ENCODE data around the gene ADPGK. TPM values are rescaled to one million over a fixed set of nuclear protein-coding genes. Genes with fewer than 3 reads are reported as not detected.

ADPGK gene
- total RNA-seq, 1 experiment from 2014 or later, result 54.8 TPM

DNA sequence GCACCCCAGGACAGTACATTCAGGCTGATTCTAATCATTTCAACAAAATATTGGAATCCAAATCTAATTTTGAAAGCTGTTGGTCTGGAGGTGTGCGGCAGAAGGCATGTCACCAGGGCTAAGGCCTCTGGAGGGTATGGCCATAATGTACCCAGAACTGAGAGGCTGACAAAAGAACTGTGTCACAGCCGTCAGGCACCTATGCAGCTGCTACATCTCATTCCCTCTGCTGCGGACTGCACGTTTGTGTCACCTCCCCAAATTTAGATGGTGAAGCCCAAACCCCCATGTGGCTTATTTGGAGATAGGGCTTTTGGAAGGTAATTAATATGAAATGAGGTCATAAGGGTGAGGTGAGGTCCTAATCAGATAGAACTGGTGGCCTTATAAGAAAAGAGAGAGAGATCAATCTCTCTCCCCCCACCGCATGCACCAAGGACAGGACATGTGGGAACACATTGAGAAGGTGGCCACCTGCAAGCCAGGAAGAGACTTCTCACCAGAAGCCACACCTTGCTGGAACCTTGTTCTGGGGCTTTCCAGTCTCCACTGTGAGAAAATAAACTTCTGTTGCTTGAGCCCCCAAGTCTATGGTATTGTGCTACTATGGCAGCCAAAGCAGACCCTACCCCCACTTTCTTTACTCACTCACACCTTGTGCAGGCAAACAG lies 22.8 kb downstream of the ADPGK start:
- Histone ChIP-seq H3T11ph (ENCODE audit: low read length) (no peak overlapping the region), H4K20me1 (ENCODE audit: control insufficient read depth, insufficient read depth, insufficient read length) (no peaks in the 10 kb centered on the region), H3K4me1 (ENCODE audit: insufficient read depth, low read length) (no peaks in the 10 kb centered on the region), H2AK5ac (ENCODE audit: insufficient read length, low read length) (no peak overlapping the region), H3K14ac (ENCODE audit: insufficient read depth, low read length) (no peak overlapping the region), H2BK120ac (ENCODE audit: low read depth, low read length, poor library complexity, severe bottlenecking) (no peak overlapping the region), H2BK5ac (ENCODE audit: insufficient read length, low read length) (no peak overlapping the region), H3K79me2 (ENCODE audit: insufficient read depth, low read length) (no peaks in the 10 kb centered on the region), H3K23ac (ENCODE audit: insufficient read length, low read depth, low read length) (no peak overlapping the region), H3K27me3 (ENCODE audit: insufficient read depth, low read length) (no peaks in the 10 kb centered on the region), H3K23me2 (ENCODE audit: insufficient read length, low read depth, low read length, poor library complexity, severe bottlenecking) (no peaks in the 10 kb centered on the region), H3K4me2 (ENCODE audit: insufficient read depth, insufficient read length, low read length) (no peak overlapping the region), H3K18ac (ENCODE audit: insufficient read length, low read depth, low read length) (no peak overlapping the region), H4K8ac (replicated peaks; ENCODE audit: insufficient read length, low read depth, low read length) (no peak overlapping the region), H3K4ac (ENCODE audit: low read depth, low read length) (no peak overlapping the region), H2BK12ac (ENCODE audit: insufficient read length, low read depth, low read length) (no peak overlapping the region), H2AFZ (ENCODE audit: low read length) (no peak overlapping the region), H2BK20ac (ENCODE audit: low read depth, low read length, poor library complexity, severe bottlenecking) (no peak overlapping the region), H4K91ac (ENCODE audit: insufficient read length, low read depth, low read length) (no peak overlapping the region), H3K9ac (ENCODE audit: extremely low read depth, insufficient read length, low read length) (no peak overlapping the region), H3K9me3 (ENCODE audit: control insufficient read depth, low read depth, low read length) (no peaks in the 10 kb centered on the region), H3K79me1 (ENCODE audit: insufficient read depth, low read depth, low read length, poor library complexity, severe bottlenecking) (no peaks in the 10 kb centered on the region), H3K56ac (ENCODE audit: insufficient read length, low read depth, low read length) (no peak overlapping the region), H2BK15ac (ENCODE audit: low read depth, low read length) (no peak overlapping the region), H4K5ac (ENCODE audit: insufficient read length, low read depth, low read length) (no peak overlapping the region), H3K27ac (ENCODE audit: insufficient read length, low read depth, low read length) (no peak overlapping the region)
- no peak for DNase-seq
- WGBS (ENCODE audit: extremely low coverage, insufficient read length, low lambda C conversion rate), result no CpG with 5 or more reads among the region's 5 CpGs
- no peak overlapping the region for H3K4me3 Mint-ChIP-seq
- peaks cover 11 to 74% (median 48%) of the 10 kb centered on the region in 3 experiments for H3K36me3 Mint-ChIP-seq (ENCODE audit: insufficient read depth in 1 of 3, low read depth in 3 of 3)
- TF ChIP-seq, protein P1, sequence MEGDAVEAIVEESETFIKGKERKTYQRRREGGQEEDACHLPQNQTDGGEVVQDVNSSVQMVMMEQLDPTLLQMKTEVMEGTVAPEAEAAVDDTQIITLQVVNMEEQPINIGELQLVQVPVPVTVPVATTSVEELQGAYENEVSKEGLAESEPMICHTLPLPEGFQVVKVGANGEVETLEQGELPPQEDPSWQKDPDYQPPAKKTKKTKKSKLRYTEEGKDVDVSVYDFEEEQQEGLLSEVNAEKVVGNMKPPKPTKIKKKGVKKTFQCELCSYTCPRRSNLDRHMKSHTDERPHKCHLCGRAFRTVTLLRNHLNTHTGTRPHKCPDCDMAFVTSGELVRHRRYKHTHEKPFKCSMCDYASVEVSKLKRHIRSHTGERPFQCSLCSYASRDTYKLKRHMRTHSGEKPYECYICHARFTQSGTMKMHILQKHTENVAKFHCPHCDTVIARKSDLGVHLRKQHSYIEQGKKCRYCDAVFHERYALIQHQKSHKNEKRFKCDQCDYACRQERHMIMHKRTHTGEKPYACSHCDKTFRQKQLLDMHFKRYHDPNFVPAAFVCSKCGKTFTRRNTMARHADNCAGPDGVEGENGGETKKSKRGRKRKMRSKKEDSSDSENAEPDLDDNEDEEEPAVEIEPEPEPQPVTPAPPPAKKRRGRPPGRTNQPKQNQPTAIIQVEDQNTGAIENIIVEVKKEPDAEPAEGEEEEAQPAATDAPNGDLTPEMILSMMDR (conservative IDR thresholded peaks at IDR 0.05), result no peak
- H3K4me1 Mint-ChIP-seq, result no peaks in the 10 kb centered on the region
- H3K27ac Mint-ChIP-seq, result no peak overlapping the region
- no peaks in the 10 kb centered on the region for H3K27me3 Mint-ChIP-seq (ENCODE audit: low read depth)
- no peaks in the 10 kb centered on the region for H3K9me3 Mint-ChIP-seq
